Measurements from ENCODE around the gene ZNF853. TPM values are rescaled to one million over a fixed set of nuclear protein-coding genes. Genes with fewer than 3 reads are reported as not detected.
A peak's percentile ranks its signal among the peaks of the same experiment; 100 is the strongest.

The ZNF853 gene
- total and polyA plus RNA-seq, 2 donors from 2014 or later, result 3.4 to 5.4 TPM

- TF ChIP-seq CTCF (IDR thresholded peaks at IDR 0.05; ENCODE audit: borderline replicate concordance, extremely low read depth, insufficient read depth), result no peak
- H3K36me3 ChIP-seq (ENCODE audit: control insufficient read depth in 2 of 3, insufficient read depth in 3 of 3, low read length in 3 of 3), result peaks cover 0 to 21% (median 11%) of the 10 kb centered on the region in 3 donors
- H3K4me1 ChIP-seq (ENCODE audit: control insufficient read depth in 2 of 3, insufficient read depth in 2 of 3, low read depth in 1 of 3, low read length in 3 of 3), result peaks cover 0 to 5% (median 4%) of the 10 kb centered on the region in 3 donors
- no peak for DNase-seq
- no peak overlapping the region for H3K27ac ChIP-seq (ENCODE audit: low read depth in 2 of 2, low read length in 2 of 2)
- H3K4me3 ChIP-seq (ENCODE audit: low read length in 3 of 3), result no peak overlapping the region
- intact Hi-C loops (cut with DNase I), result no loop called here
- no peaks in the 10 kb centered on the region for H3K9me3 ChIP-seq (ENCODE audit: control insufficient read depth in 2 of 3, insufficient read depth in 1 of 3, low read length in 3 of 3)
- no peak for FAIRE-seq
- H3K9ac ChIP-seq (ENCODE audit: low read length in 3 of 3), result no peak overlapping the region
- no peaks in the 10 kb centered on the region for H3K27me3 ChIP-seq (ENCODE audit: control insufficient read depth, insufficient read depth, low read length)
Measured at GRCh38 chr7:6588566-6588965, 26.8 kb upstream of the ZNF853 start.

GRCh38 chr7:6589151-6589828, 26.1 kb upstream of the ZNF853 start:
- no peak overlapping the region for H3K27ac ChIP-seq (ENCODE audit: low read depth in 2 of 2, low read length in 2 of 2)
- H3K27me3 ChIP-seq (ENCODE audit: control insufficient read depth, insufficient read depth, low read length), result no peaks in the 10 kb centered on the region
- no peak for TF ChIP-seq CTCF (IDR thresholded peaks at IDR 0.05; ENCODE audit: borderline replicate concordance, extremely low read depth, insufficient read depth)
- no peak overlapping the region for H3K9ac ChIP-seq (ENCODE audit: low read length in 3 of 3)
- peak in 2 of 5 donors; percentile 5 to 69 for DNase-seq
- intact Hi-C loops (cut with DNase I), result no loop called here
- H3K4me3 ChIP-seq (ENCODE audit: low read length in 3 of 3), result peak overlapping the region in 1 of 3 donors; percentile 7
- peaks cover 0 to 5% (median 4%) of the 10 kb centered on the region in 3 donors for H3K4me1 ChIP-seq (ENCODE audit: control insufficient read depth in 2 of 3, insufficient read depth in 2 of 3, low read depth in 1 of 3, low read length in 3 of 3)
- H3K9me3 ChIP-seq (ENCODE audit: control insufficient read depth in 2 of 3, insufficient read depth in 1 of 3, low read length in 3 of 3), result no peaks in the 10 kb centered on the region
- FAIRE-seq, result no peak
- peaks cover 0 to 22% (median 11%) of the 10 kb centered on the region in 3 donors for H3K36me3 ChIP-seq (ENCODE audit: control insufficient read depth in 2 of 3, insufficient read depth in 3 of 3, low read length in 3 of 3)

- Histone ChIP-seq H3K36me3 (ENCODE audit: control insufficient read depth in 2 of 3, insufficient read depth in 3 of 3, low read length in 3 of 3) (peaks cover under 1 to 23% (median 8%) of the 10 kb centered on the region in 3 donors), H3K9ac (ENCODE audit: low read length in 3 of 3) (peak within 1 kb of the TSS; percentile 20 to 86 (median 45)), H3K4me3 (ENCODE audit: low read length in 3 of 3) (peak within 1 kb of the TSS; percentile 65 to 81 (median 74)), H3K9me3 (ENCODE audit: control insufficient read depth in 2 of 3, insufficient read depth in 1 of 3, low read length in 3 of 3) (no peaks in the 10 kb centered on the region), H3K27me3 (ENCODE audit: control insufficient read depth, insufficient read depth, low read length) (no peaks in the 10 kb centered on the region), H3K4me1 (ENCODE audit: control insufficient read depth in 2 of 3, insufficient read depth in 2 of 3, low read depth in 1 of 3, low read length in 3 of 3) (peaks cover 0 to 5% (median 4%) of the 10 kb centered on the region in 3 donors), H3K27ac (ENCODE audit: low read depth in 2 of 2, low read length in 2 of 2) (peak within 1 kb of the TSS; percentile 8 to 51)
- DNase-seq, result peak; percentile 83 to 93 (median 89)
- no peak for FAIRE-seq
- peak; percentile 80 for TF ChIP-seq CTCF (IDR thresholded peaks at IDR 0.05; ENCODE audit: borderline replicate concordance, extremely low read depth, insufficient read depth)
- intact Hi-C loops (cut with DNase I), result no loop called here
Measured at GRCh38 chr7:6589829-6590644, 25.4 kb upstream of the ZNF853 start, which contains the start of gene INTS15. Gene INTS15 (plus strand): TSS chr7:6590021. CDS start chr7:6590284, 263 bp downstream.
